ENCODE measurements around the gene RNF220.
"Not testable (repeated sequence)": the region's sequence is repeated elsewhere in the genome, so short reads cannot be mapped to it uniquely, and the experiment has no call there.

Gene RNF220

GRCh38 chr1:44684525-44684924, 279.5 kb downstream of the RNF220 start:
- DNase-seq: peak in 1 of 5 experiments; percentile 29

- DNase-seq: no peak
Observed at GRCh38 chr1:44685218-44685617, 280.2 kb downstream of the RNF220 start.

- DNase-seq: no peak
Observed at GRCh38 chr1:44685881-44686280, 280.8 kb downstream of the RNF220 start.

- no peak for DNase-seq
Observed at GRCh38 chr1:44688760-44689446, 283.8 kb downstream of the RNF220 start.

- DNase-seq: no peak
Observed at GRCh38 chr1:44689447-44689765, 284.4 kb downstream of the RNF220 start.

GRCh38 chr1:44693159-44693558, 288.1 kb downstream of the RNF220 start:
- DNase-seq: no peak

- DNase-seq: no peak
Observed at GRCh38 chr1:44693900-44694299, 288.8 kb downstream of the RNF220 start.

- no peak for DNase-seq
Observed at GRCh38 chr1:44694863-44695478, 289.9 kb downstream of the RNF220 start.

GRCh38 chr1:44695671-44696070, 290.6 kb downstream of the RNF220 start:
- no peak for DNase-seq

- DNase-seq: no peak
Observed at GRCh38 chr1:44696101-44696500, 291.0 kb downstream of the RNF220 start.

- DNase-seq: peak in 2 of 5 experiments; percentile 20 to 74
Observed at GRCh38 chr1:44696789-44697345, 291.8 kb downstream of the RNF220 start.

- no peak for DNase-seq
Observed at GRCh38 chr1:44698138-44698537, 293.1 kb downstream of the RNF220 start.

- DNase-seq: not testable (repeated sequence)
Observed at GRCh38 chr1:44699375-44699774, 294.3 kb downstream of the RNF220 start.

GRCh38 chr1:44700573-44700972, 295.5 kb downstream of the RNF220 start:
- DNase-seq: no peak

- DNase-seq: no peak
Observed at GRCh38 chr1:44701141-44701573, 296.1 kb downstream of the RNF220 start.
